WTC11 (cell line): Measurements from ENCODE around the gene MTURN. TPM values are rescaled to one million over a fixed set of nuclear protein-coding genes. Genes with fewer than 3 reads are reported as not detected.

ENCODE experiments used
- ATAC-seq: fragments of 200-7000 bp; cut with Tn5 transposase; 2 replicates; pipeline ENCODE4 v1.10.0; 2021; ENCODE audit warnings: mild to moderate bottlenecking, moderate library complexity
- CTCF ChIA-PET: fragments of 300-600 bp; sonication (Branson Sonifier 250); formaldehyde crosslinking; loops from one replicate; lab custom pipeline; 2021; ENCODE audit warnings: antibody characterized with exemption; lab: Charles Lee
- POLR2A ChIA-PET: fragments of 350-600 bp; sonication (Branson Sonifier 250); formaldehyde crosslinking; loops from one replicate; lab custom pipeline; 2021; ENCODE audit warnings: antibody characterized with exemption; lab: Charles Lee
- DNase-seq: peaks from one replicate; pipeline ENCODE4 v3.0.0; 2021; ENCODE audit warnings: low spot score
- H3K27ac Mint-ChIP-seq: 2 replicates; pipeline ENCODE4 v1.8.0; 2021; ENCODE audit warnings: mixed read lengths
- H3K27me3 Mint-ChIP-seq: 2 replicates; pipeline ENCODE4 v1.8.0; 2021; ENCODE audit warnings: low read depth, mild to moderate bottlenecking, moderate library complexity, mixed read lengths
- H3K36me3 Mint-ChIP-seq: 2 replicates; pipeline ENCODE4 v1.8.0; 2021; ENCODE audit warnings: mixed read lengths
- H3K4me1 Mint-ChIP-seq: 2 replicates; pipeline ENCODE4 v1.8.0; 2022; ENCODE audit warnings: mixed read lengths
- H3K4me3 Mint-ChIP-seq: 2 replicates; pipeline ENCODE4 v1.8.0; 2021; ENCODE audit warnings: mild to moderate bottlenecking, moderate library complexity, mixed read lengths
- H3K9me3 Mint-ChIP-seq: 2 replicates; pipeline ENCODE4 v1.8.0; 2021; ENCODE audit warnings: mixed read lengths
- CREB1 ChIP-seq: sonication (generic); formaldehyde crosslinking; IDR thresholded peaks from 2 replicates; pipeline ENCODE4 v1.8.0; 2023; ENCODE audit warnings: mild to moderate bottlenecking, missing genetic modification reagents
- FOXK1 ChIP-seq: sonication (generic); formaldehyde crosslinking; IDR thresholded peaks from 2 replicates; pipeline ENCODE4 v1.8.0; 2022; ENCODE audit warnings: mild to moderate bottlenecking, moderate library complexity, missing genetic modification reagents
- HMGA2 ChIP-seq: fragments of 250-450 bp; sonication (Bioruptor Pico); IDR thresholded peaks from 2 replicates; pipeline ENCODE4 v1.4.0; 2021; ENCODE audit warnings: mild to moderate bottlenecking, moderate library complexity
- IRF2 ChIP-seq: sonication (generic); formaldehyde crosslinking; IDR thresholded peaks from 2 replicates; pipeline ENCODE4 v1.8.0; 2022; ENCODE audit warnings: low read depth, missing genetic modification reagents, borderline replicate concordance
- MXD4 ChIP-seq: fragments of 250-450 bp; sonication (Bioruptor Pico); IDR thresholded peaks from 2 replicates; pipeline ENCODE4 v1.8.0; 2021; ENCODE audit warnings: mild to moderate bottlenecking, moderate library complexity, borderline replicate concordance
- NFATC4 ChIP-seq: fragments of 250-450 bp; sonication (Bioruptor Pico); IDR thresholded peaks from 2 replicates; pipeline ENCODE4 v1.9.0; 2021; ENCODE audit warnings: mild to moderate bottlenecking
- ZNF396 ChIP-seq: fragments of 250-450 bp; sonication (Bioruptor Pico); IDR thresholded peaks from 2 replicates; pipeline ENCODE4 v1.8.0; 2021; ENCODE audit warnings: mild to moderate bottlenecking, moderate library complexity, borderline replicate concordance
- total RNA-seq: library from RNA; stranded (reverse); gene quantifications from 3 replicates; pipeline ENCODE4 v1.2.3, GENCODE V29; 2021
- TF ChIP-seq, protein P1 (sequence below): sonication (generic); formaldehyde crosslinking; IDR thresholded peaks from 2 replicates; pipeline ENCODE4 v1.8.0; 2023; ENCODE audit warnings: missing genetic modification reagents
- TF ChIP-seq, protein P2 (sequence below): sonication (generic); formaldehyde crosslinking; IDR thresholded peaks from 2 replicates; pipeline ENCODE4 v1.8.1; 2023; ENCODE audit warnings: mild to moderate bottlenecking, missing genetic modification reagents, moderate library complexity
- TF ChIP-seq, protein P3 (sequence below): sonication (generic); formaldehyde crosslinking; IDR thresholded peaks from 2 replicates; pipeline ENCODE4 v1.8.0; 2023; ENCODE audit warnings: missing genetic modification reagents, mild to moderate bottlenecking, borderline replicate concordance
- TF ChIP-seq, protein P4 (sequence below): fragments of 250-450 bp; sonication (Bioruptor Pico); IDR thresholded peaks from 2 replicates; pipeline ENCODE4 v1.8.0; 2021; ENCODE audit warnings: mild to moderate bottlenecking
- TF ChIP-seq, protein P5 (sequence below): sonication (generic); formaldehyde crosslinking; IDR thresholded peaks from 2 replicates; pipeline ENCODE4 v1.8.1; 2022; ENCODE audit warnings: missing genetic modification reagents, borderline replicate concordance
- TF ChIP-seq, protein P6 (sequence below): sonication (generic); formaldehyde crosslinking; IDR thresholded peaks from 2 replicates; pipeline ENCODE4 v1.8.1; 2023; ENCODE audit warnings: mild to moderate bottlenecking, missing genetic modification reagents, borderline replicate concordance
- TF ChIP-seq, protein P7 (sequence below): sonication (generic); formaldehyde crosslinking; IDR thresholded peaks from 2 replicates; pipeline ENCODE4 v1.8.0; 2023; ENCODE audit warnings: mild to moderate bottlenecking, missing genetic modification reagents
- TF ChIP-seq, protein P8 (sequence below): fragments of 250-450 bp; sonication (Bioruptor Pico); IDR thresholded peaks from 2 replicates; pipeline ENCODE4 v1.9.0; 2021; ENCODE audit warnings: moderate library complexity, mild to moderate bottlenecking, inconsistent platforms, borderline replicate concordance

The MTURN gene
- total RNA-seq, 1 experiment from 2014 or later, result 5.0 TPM

DNA sequence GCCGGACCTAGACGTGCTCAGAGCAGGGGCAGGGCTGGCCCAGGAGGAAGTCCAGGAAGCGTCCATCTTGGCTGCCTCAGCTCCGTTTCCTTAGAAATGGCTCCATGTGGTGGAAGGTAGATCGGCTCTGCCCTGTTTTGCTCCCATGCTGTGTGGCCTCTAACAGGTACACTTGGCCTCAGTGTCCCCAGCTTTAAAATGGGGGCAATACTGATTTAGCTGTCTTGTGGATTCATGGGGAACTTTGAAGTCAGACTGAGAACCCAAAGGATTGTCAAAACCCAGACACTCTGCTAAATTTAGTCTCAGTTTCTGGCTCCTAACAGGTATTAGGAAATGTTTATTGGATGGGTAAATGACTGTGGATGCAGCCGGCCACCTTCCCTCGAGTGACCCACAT lies 15.9 kb downstream of the MTURN start:
- H3K4me1 Mint-ChIP-seq, result peaks cover 5% of the 10 kb centered on the region
- POLR2A ChIA-PET, result no interaction called here
- H3K27ac Mint-ChIP-seq, result no peak overlapping the region
- TF ChIP-seq, protein P1, sequence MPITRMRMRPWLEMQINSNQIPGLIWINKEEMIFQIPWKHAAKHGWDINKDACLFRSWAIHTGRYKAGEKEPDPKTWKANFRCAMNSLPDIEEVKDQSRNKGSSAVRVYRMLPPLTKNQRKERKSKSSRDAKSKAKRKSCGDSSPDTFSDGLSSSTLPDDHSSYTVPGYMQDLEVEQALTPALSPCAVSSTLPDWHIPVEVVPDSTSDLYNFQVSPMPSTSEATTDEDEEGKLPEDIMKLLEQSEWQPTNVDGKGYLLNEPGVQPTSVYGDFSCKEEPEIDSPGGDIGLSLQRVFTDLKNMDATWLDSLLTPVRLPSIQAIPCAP (CRISPR knock-in tag), result no peak
- TF ChIP-seq, protein P2, sequence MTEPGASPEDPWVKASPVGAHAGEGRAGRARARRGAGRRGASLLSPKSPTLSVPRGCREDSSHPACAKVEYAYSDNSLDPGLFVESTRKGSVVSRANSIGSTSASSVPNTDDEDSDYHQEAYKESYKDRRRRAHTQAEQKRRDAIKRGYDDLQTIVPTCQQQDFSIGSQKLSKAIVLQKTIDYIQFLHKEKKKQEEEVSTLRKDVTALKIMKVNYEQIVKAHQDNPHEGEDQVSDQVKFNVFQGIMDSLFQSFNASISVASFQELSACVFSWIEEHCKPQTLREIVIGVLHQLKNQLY, result no peak
- TF ChIP-seq ZNF396 (CRISPR knock-in tag), result no peak
- CTCF ChIA-PET, result no interaction called here
- H3K27me3 Mint-ChIP-seq, result no peaks in the 10 kb centered on the region
- H3K36me3 Mint-ChIP-seq, result no peaks in the 10 kb centered on the region; the same call in 1 of the 2 replicates
- no peaks in the 10 kb centered on the region for H3K9me3 Mint-ChIP-seq
- ATAC-seq, result no peak
- H3K4me3 Mint-ChIP-seq, result no peak overlapping the region
- no peak for DNase-seq

DNA sequence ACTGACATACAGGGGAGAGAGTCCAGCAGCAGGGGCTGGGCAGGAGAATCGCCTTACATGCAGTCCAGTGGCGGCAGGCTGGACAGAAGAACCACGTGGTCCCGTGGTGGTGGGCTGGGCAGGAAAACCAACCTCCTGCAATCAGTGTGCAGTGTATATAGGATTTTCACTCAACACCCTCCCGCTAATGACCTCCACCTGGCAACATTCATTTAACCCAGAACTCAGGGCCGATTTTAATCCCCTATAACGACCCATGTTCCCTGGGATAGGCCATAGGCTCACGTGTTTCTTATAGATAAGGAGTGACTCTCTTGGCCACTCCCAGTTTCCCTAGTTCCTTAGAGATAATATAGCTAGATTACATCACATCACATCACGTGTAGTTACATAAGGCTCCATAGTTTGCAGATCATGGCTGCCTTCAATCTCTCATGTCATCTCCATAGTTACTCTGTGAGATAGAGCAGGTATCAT lies 19.4 kb downstream of the MTURN start:
- no peaks in the 10 kb centered on the region for H3K27me3 Mint-ChIP-seq
- POLR2A ChIA-PET, result no interaction called here
- CTCF ChIA-PET, result interaction anchor here (0.5 kb wide), 1 partner anchor 549 kb away, joined by 3 read pairs; no protein-coding TSS in a partner anchor

DNA sequence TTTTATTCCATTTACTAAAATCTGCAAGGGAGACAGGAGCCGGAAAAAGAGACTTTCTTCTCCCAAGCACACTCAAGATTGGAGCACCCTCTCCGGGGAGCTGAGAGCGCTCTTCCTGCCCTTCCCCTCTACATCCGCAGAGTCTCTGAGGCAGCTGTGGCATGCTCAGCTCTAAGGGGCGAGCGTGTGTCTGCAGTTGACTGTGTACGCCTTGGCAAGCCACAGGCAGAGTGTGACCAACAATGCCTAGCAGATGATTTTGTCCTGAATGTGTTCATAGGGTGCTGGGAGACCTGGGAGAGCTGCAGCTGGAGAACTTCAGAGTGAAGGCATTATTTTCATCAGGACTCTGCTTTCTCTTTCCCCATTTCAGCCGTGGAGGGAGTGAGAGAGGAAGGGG lies 20.7 kb downstream of the MTURN start:
- no peak for ATAC-seq
- CTCF ChIA-PET, result interaction anchor here (0.9 to 1.7 kb wide), 2 partner anchors 9 to 409 kb away, joined by 3 to 5 read pairs; no protein-coding TSS in a partner anchor
- H3K36me3 Mint-ChIP-seq, result no peaks in the 10 kb centered on the region
- no peak overlapping the region for H3K4me3 Mint-ChIP-seq
- peaks cover 43% of the 10 kb centered on the region for H3K4me1 Mint-ChIP-seq
- no peak for DNase-seq
- no peaks in the 10 kb centered on the region for H3K9me3 Mint-ChIP-seq
- H3K27me3 Mint-ChIP-seq, result no peaks in the 10 kb centered on the region
- POLR2A ChIA-PET, result interaction anchor here (0.5 to 1.4 kb wide), 2 partner anchors 22 to 554 kb away, joined by 3 to 5 read pairs; no protein-coding TSS in a partner anchor
- H3K27ac Mint-ChIP-seq, result no peak overlapping the region
- no peak for TF ChIP-seq NFATC4
- no peak for TF ChIP-seq FOXK1 (CRISPR knock-in tag)
- TF ChIP-seq, protein P3, sequence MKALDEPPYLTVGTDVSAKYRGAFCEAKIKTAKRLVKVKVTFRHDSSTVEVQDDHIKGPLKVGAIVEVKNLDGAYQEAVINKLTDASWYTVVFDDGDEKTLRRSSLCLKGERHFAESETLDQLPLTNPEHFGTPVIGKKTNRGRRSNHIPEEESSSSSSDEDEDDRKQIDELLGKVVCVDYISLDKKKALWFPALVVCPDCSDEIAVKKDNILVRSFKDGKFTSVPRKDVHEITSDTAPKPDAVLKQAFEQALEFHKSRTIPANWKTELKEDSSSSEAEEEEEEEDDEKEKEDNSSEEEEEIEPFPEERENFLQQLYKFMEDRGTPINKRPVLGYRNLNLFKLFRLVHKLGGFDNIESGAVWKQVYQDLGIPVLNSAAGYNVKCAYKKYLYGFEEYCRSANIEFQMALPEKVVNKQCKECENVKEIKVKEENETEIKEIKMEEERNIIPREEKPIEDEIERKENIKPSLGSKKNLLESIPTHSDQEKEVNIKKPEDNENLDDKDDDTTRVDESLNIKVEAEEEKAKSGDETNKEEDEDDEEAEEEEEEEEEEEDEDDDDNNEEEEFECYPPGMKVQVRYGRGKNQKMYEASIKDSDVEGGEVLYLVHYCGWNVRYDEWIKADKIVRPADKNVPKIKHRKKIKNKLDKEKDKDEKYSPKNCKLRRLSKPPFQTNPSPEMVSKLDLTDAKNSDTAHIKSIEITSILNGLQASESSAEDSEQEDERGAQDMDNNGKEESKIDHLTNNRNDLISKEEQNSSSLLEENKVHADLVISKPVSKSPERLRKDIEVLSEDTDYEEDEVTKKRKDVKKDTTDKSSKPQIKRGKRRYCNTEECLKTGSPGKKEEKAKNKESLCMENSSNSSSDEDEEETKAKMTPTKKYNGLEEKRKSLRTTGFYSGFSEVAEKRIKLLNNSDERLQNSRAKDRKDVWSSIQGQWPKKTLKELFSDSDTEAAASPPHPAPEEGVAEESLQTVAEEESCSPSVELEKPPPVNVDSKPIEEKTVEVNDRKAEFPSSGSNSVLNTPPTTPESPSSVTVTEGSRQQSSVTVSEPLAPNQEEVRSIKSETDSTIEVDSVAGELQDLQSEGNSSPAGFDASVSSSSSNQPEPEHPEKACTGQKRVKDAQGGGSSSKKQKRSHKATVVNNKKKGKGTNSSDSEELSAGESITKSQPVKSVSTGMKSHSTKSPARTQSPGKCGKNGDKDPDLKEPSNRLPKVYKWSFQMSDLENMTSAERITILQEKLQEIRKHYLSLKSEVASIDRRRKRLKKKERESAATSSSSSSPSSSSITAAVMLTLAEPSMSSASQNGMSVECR, result no peak
- TF ChIP-seq CREB1 (CRISPR knock-in tag), result no peak
- TF ChIP-seq, protein P4, sequence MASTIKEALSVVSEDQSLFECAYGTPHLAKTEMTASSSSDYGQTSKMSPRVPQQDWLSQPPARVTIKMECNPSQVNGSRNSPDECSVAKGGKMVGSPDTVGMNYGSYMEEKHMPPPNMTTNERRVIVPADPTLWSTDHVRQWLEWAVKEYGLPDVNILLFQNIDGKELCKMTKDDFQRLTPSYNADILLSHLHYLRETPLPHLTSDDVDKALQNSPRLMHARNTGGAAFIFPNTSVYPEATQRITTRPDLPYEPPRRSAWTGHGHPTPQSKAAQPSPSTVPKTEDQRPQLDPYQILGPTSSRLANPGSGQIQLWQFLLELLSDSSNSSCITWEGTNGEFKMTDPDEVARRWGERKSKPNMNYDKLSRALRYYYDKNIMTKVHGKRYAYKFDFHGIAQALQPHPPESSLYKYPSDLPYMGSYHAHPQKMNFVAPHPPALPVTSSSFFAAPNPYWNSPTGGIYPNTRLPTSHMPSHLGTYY, result no peak
- TF ChIP-seq IRF2 (CRISPR knock-in tag), result no peak
- TF ChIP-seq, protein P5, sequence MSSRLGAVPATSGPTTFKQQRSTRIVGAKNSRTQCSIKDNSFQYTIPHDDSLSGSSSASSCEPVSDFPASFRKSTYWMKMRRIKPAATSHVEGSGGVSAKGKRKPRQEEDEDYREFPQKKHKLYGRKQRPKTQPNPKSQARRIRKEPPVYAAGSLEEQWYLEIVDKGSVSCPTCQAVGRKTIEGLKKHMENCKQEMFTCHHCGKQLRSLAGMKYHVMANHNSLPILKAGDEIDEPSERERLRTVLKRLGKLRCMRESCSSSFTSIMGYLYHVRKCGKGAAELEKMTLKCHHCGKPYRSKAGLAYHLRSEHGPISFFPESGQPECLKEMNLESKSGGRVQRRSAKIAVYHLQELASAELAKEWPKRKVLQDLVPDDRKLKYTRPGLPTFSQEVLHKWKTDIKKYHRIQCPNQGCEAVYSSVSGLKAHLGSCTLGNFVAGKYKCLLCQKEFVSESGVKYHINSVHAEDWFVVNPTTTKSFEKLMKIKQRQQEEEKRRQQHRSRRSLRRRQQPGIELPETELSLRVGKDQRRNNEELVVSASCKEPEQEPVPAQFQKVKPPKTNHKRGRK (CRISPR knock-in tag), result no peak
- TF ChIP-seq ZNF396 (CRISPR knock-in tag), result no peak
- TF ChIP-seq, protein P6, sequence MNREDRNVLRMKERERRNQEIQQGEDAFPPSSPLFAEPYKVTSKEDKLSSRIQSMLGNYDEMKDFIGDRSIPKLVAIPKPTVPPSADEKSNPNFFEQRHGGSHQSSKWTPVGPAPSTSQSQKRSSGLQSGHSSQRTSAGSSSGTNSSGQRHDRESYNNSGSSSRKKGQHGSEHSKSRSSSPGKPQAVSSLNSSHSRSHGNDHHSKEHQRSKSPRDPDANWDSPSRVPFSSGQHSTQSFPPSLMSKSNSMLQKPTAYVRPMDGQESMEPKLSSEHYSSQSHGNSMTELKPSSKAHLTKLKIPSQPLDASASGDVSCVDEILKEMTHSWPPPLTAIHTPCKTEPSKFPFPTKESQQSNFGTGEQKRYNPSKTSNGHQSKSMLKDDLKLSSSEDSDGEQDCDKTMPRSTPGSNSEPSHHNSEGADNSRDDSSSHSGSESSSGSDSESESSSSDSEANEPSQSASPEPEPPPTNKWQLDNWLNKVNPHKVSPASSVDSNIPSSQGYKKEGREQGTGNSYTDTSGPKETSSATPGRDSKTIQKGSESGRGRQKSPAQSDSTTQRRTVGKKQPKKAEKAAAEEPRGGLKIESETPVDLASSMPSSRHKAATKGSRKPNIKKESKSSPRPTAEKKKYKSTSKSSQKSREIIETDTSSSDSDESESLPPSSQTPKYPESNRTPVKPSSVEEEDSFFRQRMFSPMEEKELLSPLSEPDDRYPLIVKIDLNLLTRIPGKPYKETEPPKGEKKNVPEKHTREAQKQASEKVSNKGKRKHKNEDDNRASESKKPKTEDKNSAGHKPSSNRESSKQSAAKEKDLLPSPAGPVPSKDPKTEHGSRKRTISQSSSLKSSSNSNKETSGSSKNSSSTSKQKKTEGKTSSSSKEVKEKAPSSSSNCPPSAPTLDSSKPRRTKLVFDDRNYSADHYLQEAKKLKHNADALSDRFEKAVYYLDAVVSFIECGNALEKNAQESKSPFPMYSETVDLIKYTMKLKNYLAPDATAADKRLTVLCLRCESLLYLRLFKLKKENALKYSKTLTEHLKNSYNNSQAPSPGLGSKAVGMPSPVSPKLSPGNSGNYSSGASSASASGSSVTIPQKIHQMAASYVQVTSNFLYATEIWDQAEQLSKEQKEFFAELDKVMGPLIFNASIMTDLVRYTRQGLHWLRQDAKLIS, result no peak
- TF ChIP-seq, protein P7, sequence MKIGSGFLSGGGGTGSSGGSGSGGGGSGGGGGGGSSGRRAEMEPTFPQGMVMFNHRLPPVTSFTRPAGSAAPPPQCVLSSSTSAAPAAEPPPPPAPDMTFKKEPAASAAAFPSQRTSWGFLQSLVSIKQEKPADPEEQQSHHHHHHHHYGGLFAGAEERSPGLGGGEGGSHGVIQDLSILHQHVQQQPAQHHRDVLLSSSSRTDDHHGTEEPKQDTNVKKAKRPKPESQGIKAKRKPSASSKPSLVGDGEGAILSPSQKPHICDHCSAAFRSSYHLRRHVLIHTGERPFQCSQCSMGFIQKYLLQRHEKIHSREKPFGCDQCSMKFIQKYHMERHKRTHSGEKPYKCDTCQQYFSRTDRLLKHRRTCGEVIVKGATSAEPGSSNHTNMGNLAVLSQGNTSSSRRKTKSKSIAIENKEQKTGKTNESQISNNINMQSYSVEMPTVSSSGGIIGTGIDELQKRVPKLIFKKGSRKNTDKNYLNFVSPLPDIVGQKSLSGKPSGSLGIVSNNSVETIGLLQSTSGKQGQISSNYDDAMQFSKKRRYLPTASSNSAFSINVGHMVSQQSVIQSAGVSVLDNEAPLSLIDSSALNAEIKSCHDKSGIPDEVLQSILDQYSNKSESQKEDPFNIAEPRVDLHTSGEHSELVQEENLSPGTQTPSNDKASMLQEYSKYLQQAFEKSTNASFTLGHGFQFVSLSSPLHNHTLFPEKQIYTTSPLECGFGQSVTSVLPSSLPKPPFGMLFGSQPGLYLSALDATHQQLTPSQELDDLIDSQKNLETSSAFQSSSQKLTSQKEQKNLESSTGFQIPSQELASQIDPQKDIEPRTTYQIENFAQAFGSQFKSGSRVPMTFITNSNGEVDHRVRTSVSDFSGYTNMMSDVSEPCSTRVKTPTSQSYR (CRISPR knock-in tag), result no peak

More for the DNA sequence above, 19.4 kb downstream of the MTURN start:
- Mint-ChIP-seq H3K9me3 (no peaks in the 10 kb centered on the region), H3K4me1 (peaks cover 30% of the 10 kb centered on the region), H3K4me3 (no peak overlapping the region), H3K36me3 (no peaks in the 10 kb centered on the region; the same call in 1 of the 2 replicates), H3K27ac (no peak overlapping the region)
- DNase-seq (no peak), ATAC-seq (no peak)
- TF ChIP-seq HMGA2, result no peak
- TF ChIP-seq MXD4, result no peak
- TF ChIP-seq, protein P8, sequence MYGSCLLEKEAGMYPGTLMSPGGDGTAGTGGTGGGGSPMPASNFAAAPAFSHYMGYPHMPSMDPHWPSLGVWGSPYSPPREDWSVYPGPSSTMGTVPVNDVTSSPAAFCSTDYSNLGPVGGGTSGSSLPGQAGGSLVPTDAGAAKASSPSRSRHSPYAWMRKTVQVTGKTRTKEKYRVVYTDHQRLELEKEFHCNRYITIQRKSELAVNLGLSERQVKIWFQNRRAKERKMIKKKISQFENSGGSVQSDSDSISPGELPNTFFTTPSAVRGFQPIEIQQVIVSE (CRISPR knock-in tag), result no peak
